GM18951 (cell line): ENCODE results near the gene FDX2.

ENCODE experiments used
- POLR2A ChIP-seq: IDR thresholded peaks from 4 replicates; pipeline ENCODE4 v1.6.1; 2011; ENCODE audit warnings: mild to moderate bottlenecking; ENCODE audit not compliant: insufficient read length, insufficient read depth; ENCODE audit errors: extremely low read depth
- in situ Hi-C: fragments of 300-500 bp; cut with MboI; formaldehyde crosslinking; loops from one replicate; pipeline ENCODE4 v1.12.0; 2022; ENCODE audit warnings: low sequenced_read_pairs, mixed read lengths, inconsistent platforms; ENCODE audit not compliant: unreplicated experiment

FDX2 gene

GRCh38 chr19:10271543-10272086, 44.2 kb downstream of the FDX2 start:
- in situ Hi-C loops = no loop called here
- TF ChIP-seq POLR2A = peak; percentile 7

GRCh38 chr19:10270616-10271394, 45.0 kb downstream of the FDX2 start, which contains the start of gene ICAM1:
ICAM1 (plus strand) TSS chr19:10271120; CDS start chr19:10271160, 40 bp downstream.
- in situ Hi-C loops = no loop called here
- peak; percentile 99 for TF ChIP-seq POLR2A

DNA sequence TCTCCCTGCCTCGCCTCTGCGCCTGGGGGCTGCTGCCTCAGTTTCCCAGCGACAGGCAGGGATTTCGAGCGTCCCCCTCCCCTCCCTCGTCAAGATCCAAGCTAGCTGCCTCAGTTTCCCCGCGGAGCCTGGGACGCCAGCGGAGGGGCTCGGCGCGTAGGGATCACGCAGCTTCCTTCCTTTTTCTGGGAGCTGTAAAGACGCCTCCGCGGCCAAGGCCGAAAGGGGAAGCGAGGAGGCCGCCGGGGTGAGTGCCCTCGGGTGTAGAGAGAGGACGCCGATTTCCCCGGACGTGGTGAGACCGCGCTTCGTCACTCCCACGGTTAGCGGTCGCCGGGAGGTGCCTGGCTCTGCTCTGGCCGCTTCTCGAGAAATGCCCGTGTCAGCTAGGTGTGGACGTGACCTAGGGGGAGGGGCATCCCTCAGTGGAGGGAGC, 45.6 kb downstream of the FDX2 start:
- in situ Hi-C loops = no loop called here
- no peak for TF ChIP-seq POLR2A

GRCh38 chr19:10269333-10270179, 46.3 kb downstream of the FDX2 start:
- no peak for TF ChIP-seq POLR2A

DNA sequence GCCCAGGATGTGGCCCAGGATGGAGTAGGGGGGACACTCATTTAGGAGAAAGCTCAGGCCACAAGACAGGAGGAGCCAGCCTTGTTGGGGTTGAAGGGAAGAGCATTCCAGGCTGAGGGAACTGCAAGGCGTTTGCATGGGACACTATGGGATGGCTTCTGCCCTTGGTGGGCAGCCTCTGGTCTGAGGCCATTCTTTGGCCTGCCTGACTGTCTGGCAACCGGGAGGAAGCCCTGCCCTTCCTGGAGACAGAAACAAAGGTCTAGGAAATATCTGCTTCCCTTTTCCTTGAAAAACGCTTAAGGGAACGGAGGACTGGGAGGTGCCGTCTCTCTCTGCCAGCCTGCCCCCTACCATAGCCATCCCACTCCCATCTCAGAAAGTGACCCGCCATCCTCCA, 47.7 kb downstream of the FDX2 start:
- in situ Hi-C loops = loop anchor here (5.0 kb wide), 1 partner anchor 114 kb away; the partner anchor contains the start of gene TYK2
- TF ChIP-seq POLR2A = no peak

More at GRCh38 chr19:10269333-10270179, 46.3 kb downstream of the FDX2 start:
- in situ Hi-C loops = loop anchor here (5.0 kb wide), 1 partner anchor 113 kb away; the partner anchor contains the start of gene TYK2

GRCh38 chr19:10266706-10267105, 49.1 kb downstream of the FDX2 start:
- no peak for TF ChIP-seq POLR2A
- in situ Hi-C loops = loop anchor here (5.0 kb wide), 1 partner anchor 116 kb away; the partner anchor contains the start of gene TYK2

DNA sequence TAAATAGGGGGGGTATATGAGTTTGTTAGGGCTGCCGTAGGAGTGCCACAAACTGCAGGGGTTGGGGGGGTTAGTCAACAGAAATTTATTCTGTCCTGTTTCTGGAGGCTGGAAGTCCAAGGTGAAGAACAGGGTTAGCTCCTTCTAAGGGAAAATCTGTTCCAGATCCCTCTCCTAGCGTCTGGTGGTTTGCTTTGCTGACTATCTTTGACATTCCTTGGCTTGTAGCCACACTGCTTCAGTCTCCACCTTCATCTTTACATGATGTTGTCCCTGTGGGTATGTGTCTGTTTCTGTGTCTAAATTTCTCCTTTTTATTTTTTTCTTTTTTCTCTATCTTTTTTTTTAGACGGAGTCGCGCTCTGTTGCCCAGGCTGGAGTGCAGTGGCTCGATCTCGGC, 53.0 kb downstream of the FDX2 start:
- in situ Hi-C loops = no loop called here
- TF ChIP-seq POLR2A = no peak

GRCh38 chr19:10260141-10260584, 55.7 kb downstream of the FDX2 start:
- in situ Hi-C loops = no loop called here
- TF ChIP-seq POLR2A = no peak
